ENCODE measurements around the gene SPHK2.

The SPHK2 gene

GRCh38 chr19:48637449-48637947 is 18.2 kb downstream of the SPHK2 start (continued):
- TF ChIP-seq ZNF560 (tag by site-specific recombination; IDR thresholded peaks at IDR 0.05; ENCODE audit: borderline replicate concordance) (no peak), KLF9 (tag by site-specific recombination; IDR thresholded peaks at IDR 0.05; ENCODE audit: low read depth) (no peak; the same call in 1 of the 2 replicates), ZNF830 (tag by site-specific recombination; IDR thresholded peaks at IDR 0.05; ENCODE audit: low read depth) (no peak), ZNF433 (tag by site-specific recombination; IDR thresholded peaks at IDR 0.05; ENCODE audit: low read depth) (no peak), SCRT1 (tag by site-specific recombination; IDR thresholded peaks at IDR 0.05; ENCODE audit: borderline replicate concordance) (no peak), GLI4 (tag by site-specific recombination; IDR thresholded peaks at IDR 0.05) (no peak), ZNF768 (tag by site-specific recombination; IDR thresholded peaks at IDR 0.05) (no peak), SP7 (tag by site-specific recombination; IDR thresholded peaks at IDR 0.05) (peak; percentile 8), ZNF302 (tag by site-specific recombination; IDR thresholded peaks at IDR 0.05; ENCODE audit: low read depth) (no peak), HOXC10 (CRISPR knock-in tag; IDR thresholded peaks at IDR 0.05) (no peak), ZNF610 (tag by site-specific recombination; IDR thresholded peaks at IDR 0.05; ENCODE audit: borderline replicate concordance) (no peak), ZNF670 (tag by site-specific recombination; IDR thresholded peaks at IDR 0.05; ENCODE audit: low read depth) (no peak), INSM2 (tag by site-specific recombination; IDR thresholded peaks at IDR 0.05) (peak; percentile 84; the same call in 1 of the 2 replicates), ZNF558 (tag by site-specific recombination; IDR thresholded peaks at IDR 0.05) (no peak), ZNF19 (tag by site-specific recombination; IDR thresholded peaks at IDR 0.05; ENCODE audit: low read depth) (no peak), ZNF701 (tag by site-specific recombination; IDR thresholded peaks at IDR 0.05) (no peak), ZNF37A (tag by site-specific recombination; IDR thresholded peaks at IDR 0.05) (no peak), ZNF350 (tag by site-specific recombination; IDR thresholded peaks at IDR 0.05) (no peak), ZNF140 (tag by site-specific recombination; IDR thresholded peaks at IDR 0.05) (no peak), ZSCAN5A (tag by site-specific recombination; IDR thresholded peaks at IDR 0.05) (no peak), ZNF518A (tag by site-specific recombination; conservative IDR thresholded peaks at IDR 0.05; ENCODE audit: low read depth) (no peak), ZNF555 (tag by site-specific recombination; conservative IDR thresholded peaks at IDR 0.05) (no peak), ZNF677 (tag by site-specific recombination; IDR thresholded peaks at IDR 0.05) (no peak), SP2 (tag by site-specific recombination; IDR thresholded peaks at IDR 0.05) (peak; percentile 98), PRDM6 (tag by site-specific recombination; IDR thresholded peaks at IDR 0.05) (no peak), ZNF280D (tag by site-specific recombination; IDR thresholded peaks at IDR 0.05) (no peak), ZNF211 (tag by site-specific recombination; IDR thresholded peaks at IDR 0.05; ENCODE audit: low read depth) (no peak), ZIC2 (tag by site-specific recombination; IDR thresholded peaks at IDR 0.05) (peak; percentile 70), ZNF184 (tag by site-specific recombination; IDR thresholded peaks at IDR 0.05) (no peak)

Data from HEK293 (cell line).